Esophagus muscularis mucosa (tissue), 3 donors: Measurements from ENCODE around the gene RAB3C.

Experiments used
- EP300 ChIP-seq: sonication (generic); formaldehyde crosslinking; IDR thresholded peaks from one replicate; pipeline ENCODE4 v1.6.1; 2017; ENCODE audit warnings: antibody characterized with exemption
- TF ChIP-seq, protein P1 (sequence below), 3 experiments: fragments of 200-600 bp in 2 of 3; fragments of 450-650 bp in 1 of 3; sonication (generic) in 2 of 3; IDR thresholded peaks; one replicate each; pipeline ENCODE4 v1.5.1; 2017 to 2019; ENCODE audit warnings: antibody characterized with exemption in 3 of 3, mild to moderate bottlenecking in 2 of 3, moderate library complexity in 1 of 3

DNA sequence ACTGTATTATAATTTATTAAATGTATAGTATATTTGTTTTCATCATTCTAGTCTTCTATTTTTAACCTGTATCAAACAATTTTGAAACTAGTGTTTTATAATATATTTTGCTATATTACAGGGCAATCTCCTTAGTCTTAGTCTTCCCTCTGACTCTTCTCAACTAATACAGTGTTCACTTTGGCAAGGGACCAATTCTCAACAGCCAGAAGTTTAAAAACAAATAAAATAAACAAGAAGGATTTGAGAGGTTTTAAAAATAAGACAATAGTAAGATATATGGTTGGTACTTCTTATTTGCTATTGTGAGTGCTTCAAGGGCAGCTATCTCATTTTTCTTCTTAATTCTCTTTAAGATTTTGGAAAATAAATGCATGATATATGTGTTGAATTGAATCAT is 167.2 kb downstream of the RAB3C start:
- TF ChIP-seq, protein P1, sequence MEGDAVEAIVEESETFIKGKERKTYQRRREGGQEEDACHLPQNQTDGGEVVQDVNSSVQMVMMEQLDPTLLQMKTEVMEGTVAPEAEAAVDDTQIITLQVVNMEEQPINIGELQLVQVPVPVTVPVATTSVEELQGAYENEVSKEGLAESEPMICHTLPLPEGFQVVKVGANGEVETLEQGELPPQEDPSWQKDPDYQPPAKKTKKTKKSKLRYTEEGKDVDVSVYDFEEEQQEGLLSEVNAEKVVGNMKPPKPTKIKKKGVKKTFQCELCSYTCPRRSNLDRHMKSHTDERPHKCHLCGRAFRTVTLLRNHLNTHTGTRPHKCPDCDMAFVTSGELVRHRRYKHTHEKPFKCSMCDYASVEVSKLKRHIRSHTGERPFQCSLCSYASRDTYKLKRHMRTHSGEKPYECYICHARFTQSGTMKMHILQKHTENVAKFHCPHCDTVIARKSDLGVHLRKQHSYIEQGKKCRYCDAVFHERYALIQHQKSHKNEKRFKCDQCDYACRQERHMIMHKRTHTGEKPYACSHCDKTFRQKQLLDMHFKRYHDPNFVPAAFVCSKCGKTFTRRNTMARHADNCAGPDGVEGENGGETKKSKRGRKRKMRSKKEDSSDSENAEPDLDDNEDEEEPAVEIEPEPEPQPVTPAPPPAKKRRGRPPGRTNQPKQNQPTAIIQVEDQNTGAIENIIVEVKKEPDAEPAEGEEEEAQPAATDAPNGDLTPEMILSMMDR (IDR thresholded peaks at IDR 0.05) = no peak
- no peak for TF ChIP-seq EP300
